ENCODE measurements around the gene ZDHHC17.

The ZDHHC17 gene

GRCh38 chr12:76740501-76740900, 23.4 kb upstream of the ZDHHC17 start:
- no peak for DNase-seq (ENCODE audit: low read depth in 2 of 2)
- TF ChIP-seq, protein P1, sequence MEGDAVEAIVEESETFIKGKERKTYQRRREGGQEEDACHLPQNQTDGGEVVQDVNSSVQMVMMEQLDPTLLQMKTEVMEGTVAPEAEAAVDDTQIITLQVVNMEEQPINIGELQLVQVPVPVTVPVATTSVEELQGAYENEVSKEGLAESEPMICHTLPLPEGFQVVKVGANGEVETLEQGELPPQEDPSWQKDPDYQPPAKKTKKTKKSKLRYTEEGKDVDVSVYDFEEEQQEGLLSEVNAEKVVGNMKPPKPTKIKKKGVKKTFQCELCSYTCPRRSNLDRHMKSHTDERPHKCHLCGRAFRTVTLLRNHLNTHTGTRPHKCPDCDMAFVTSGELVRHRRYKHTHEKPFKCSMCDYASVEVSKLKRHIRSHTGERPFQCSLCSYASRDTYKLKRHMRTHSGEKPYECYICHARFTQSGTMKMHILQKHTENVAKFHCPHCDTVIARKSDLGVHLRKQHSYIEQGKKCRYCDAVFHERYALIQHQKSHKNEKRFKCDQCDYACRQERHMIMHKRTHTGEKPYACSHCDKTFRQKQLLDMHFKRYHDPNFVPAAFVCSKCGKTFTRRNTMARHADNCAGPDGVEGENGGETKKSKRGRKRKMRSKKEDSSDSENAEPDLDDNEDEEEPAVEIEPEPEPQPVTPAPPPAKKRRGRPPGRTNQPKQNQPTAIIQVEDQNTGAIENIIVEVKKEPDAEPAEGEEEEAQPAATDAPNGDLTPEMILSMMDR (IDR thresholded peaks at IDR 0.05; ENCODE audit: low read depth, low read length) = no peak
- H3K4me3 ChIP-seq (replicated peaks in 1 of 2; ENCODE audit: low read depth in 2 of 2, low read length in 2 of 2) = no peak overlapping the region

DNA sequence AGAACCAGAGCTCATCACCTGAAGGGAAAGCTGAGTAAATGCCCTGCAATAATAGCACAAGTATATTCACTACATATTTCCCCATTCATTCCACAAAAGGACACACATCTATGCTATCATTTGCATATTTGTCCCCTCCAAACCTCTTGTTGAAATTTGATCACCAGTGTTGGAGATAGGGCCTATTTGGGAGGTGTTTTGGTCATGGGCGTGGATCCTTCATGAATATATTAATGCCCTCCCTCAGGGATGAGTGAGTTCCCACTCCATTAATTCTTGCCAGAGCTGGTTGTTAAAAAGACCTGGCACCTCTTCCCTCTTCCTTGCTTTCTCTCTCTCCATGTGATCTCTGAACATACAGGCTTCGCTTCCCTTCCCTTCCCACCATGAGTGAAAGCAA, 18.6 kb upstream of the ZDHHC17 start:
- no peak overlapping the region for H3K4me3 ChIP-seq (replicated peaks in 1 of 2; ENCODE audit: low read depth in 2 of 2, low read length in 2 of 2)
- TF ChIP-seq, protein P1 (IDR thresholded peaks at IDR 0.05; ENCODE audit: low read depth, low read length) = no peak
- DNase-seq (ENCODE audit: low read depth in 2 of 2) = no peak

- no peak for DNase-seq (ENCODE audit: low read depth in 2 of 2)
- H3K4me3 ChIP-seq (replicated peaks in 1 of 2; ENCODE audit: low read depth in 2 of 2, low read length in 2 of 2) = no peak overlapping the region
- TF ChIP-seq, protein P1 (IDR thresholded peaks at IDR 0.05; ENCODE audit: low read depth, low read length) = no peak
Measured at GRCh38 chr12:76746516-76746915, 17.4 kb upstream of the ZDHHC17 start.

- no peak for DNase-seq (ENCODE audit: low read depth in 2 of 2)
- TF ChIP-seq, protein P1 (IDR thresholded peaks at IDR 0.05; ENCODE audit: low read depth, low read length) = no peak
- no peak overlapping the region for H3K4me3 ChIP-seq (replicated peaks in 1 of 2; ENCODE audit: low read depth in 2 of 2, low read length in 2 of 2)
Measured at GRCh38 chr12:76747245-76747644, 16.7 kb upstream of the ZDHHC17 start.

- TF ChIP-seq, protein P1 (IDR thresholded peaks at IDR 0.05; ENCODE audit: low read depth, low read length) = no peak
- peak in 1 of 2 donors; percentile 35 for DNase-seq (ENCODE audit: low read depth in 2 of 2)
Measured at GRCh38 chr12:76755829-76756379, 8.0 kb upstream of the ZDHHC17 start.

GRCh38 chr12:76757694-76758093, 6.2 kb upstream of the ZDHHC17 start:
- DNase-seq (ENCODE audit: low read depth in 2 of 2) = peak in 1 of 2 donors; percentile 59
- TF ChIP-seq, protein P1 (IDR thresholded peaks at IDR 0.05; ENCODE audit: low read depth, low read length) = no peak
- no peak overlapping the region for H3K4me3 ChIP-seq (replicated peaks in 1 of 2; ENCODE audit: low read depth in 2 of 2, low read length in 2 of 2)

More at GRCh38 chr12:76755829-76756379, 8.0 kb upstream of the ZDHHC17 start:
- no peak overlapping the region for H3K4me3 ChIP-seq (replicated peaks in 1 of 2; ENCODE audit: low read depth in 2 of 2, low read length in 2 of 2)

GRCh38 chr12:76762601-76762980, 1.3 kb upstream of the ZDHHC17 start:
- TF ChIP-seq, protein P1 (IDR thresholded peaks at IDR 0.05; ENCODE audit: low read depth, low read length) = no peak
- peak in 1 of 2 donors; percentile 8 for DNase-seq (ENCODE audit: low read depth in 2 of 2)
- no peak overlapping the region for H3K4me3 ChIP-seq (replicated peaks in 1 of 2; ENCODE audit: low read depth in 2 of 2, low read length in 2 of 2)
